ENCODE data around the gene C12orf75.
"Not testable (repeated sequence)": the region's sequence is repeated elsewhere in the genome, so short reads cannot be mapped to it uniquely, and the experiment has no call there.

C12orf75 gene

GRCh38 chr12:105311936-105312335, 18.6 kb upstream of the C12orf75 start:
- DNase-seq = not testable (repeated sequence)

DNA sequence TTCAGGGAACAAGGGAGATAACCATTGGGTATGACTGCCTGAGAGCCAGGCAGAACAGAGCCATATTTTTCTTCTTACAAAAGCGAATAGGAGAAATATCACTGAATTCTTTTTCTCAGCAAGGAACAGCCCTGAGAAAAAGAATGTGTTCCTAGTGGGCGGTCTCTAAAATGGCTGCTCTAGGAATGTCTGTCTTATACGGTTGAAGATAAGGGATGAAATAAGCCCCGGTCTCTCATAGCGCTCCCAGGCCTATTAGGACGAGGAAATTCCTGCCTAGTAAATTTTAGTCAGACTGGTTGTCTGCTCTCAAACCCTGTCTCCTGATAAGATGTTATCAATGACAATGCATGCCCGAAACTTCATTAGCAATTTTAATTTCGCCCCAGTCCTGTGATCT, 16.7 kb upstream of the C12orf75 start:
- not testable (repeated sequence) for DNase-seq

DNA sequence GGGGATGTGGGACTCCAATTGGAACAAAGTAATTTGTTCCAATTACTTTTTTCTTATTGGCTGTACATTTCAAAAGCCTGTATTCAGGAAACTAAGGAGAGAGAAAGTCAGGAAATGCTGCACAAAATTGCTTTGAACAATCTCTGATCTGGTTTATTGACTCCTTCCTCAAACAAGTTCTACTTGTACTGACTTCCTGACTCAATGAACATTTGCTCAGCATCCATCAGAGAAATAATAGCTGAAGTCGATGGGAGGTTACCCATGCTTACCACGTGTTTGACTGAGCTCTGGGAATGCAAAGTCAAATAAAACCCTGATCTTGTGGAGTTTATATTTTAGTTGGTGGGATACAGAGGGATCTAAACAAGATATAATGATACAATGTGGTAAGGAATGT, 15.4 kb upstream of the C12orf75 start:
- no peak for DNase-seq

DNA sequence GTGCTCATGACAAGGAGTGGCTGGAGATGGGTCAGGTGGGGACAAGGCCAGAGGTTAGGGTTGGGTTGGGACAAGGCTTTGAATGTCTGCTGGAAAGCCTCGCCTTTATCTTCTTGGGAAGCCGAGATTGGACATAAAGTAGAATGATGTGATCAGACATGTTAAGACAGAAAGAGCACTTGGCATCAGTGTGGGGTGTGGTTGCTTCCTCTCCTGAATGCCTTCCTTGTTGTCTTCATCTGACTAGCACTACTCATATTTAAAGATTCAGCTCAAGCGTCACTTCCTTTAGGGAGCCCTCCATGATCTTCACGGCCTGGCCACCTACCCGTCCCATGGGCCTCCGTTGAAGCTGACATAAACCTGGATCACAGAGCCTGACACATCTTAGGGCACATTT, 14.8 kb upstream of the C12orf75 start:
- no peak for DNase-seq

DNA sequence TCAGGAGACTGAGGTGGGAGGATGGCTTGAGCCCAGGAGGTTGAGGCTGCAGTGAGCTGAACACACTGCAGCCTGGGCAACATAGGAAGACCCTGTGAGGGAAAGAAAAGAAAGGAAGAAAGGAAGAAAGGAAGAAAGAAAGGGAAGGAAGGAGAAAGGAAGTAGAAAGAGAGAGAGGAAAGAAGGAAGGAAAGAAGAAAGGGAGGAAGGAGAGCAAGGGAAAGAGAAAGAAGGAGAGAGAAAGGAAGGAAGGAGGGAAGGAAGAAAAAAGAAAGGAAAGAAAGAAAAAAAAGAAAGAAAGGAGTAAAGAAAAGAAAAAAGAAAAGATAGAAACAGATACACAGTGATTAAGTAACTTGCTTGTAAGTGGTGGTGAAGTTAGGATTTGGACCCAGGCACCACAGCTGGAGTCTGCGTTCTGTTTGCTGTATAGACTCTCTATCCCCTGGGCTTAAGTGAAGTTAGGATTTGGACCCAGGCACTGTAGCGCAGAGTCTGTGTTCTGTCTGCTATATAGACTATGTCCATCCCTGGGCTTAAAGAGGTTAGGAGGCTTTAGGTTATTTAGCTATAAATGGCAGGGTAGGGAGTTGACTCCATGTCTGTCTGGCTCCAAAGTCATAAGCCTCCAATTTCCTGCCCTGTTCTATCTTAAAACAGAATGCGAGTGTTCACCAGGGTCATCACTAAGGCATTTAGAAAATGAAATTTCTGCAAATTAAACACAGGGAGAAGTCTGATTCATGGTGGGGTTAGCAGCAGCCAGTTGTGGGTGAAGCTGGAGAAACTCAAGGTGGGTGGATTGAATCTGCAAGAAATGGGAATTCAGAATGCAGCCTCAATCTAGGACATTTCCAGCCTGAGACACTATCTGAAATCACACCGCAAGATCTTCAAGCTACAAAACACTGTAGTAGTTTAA, 13.3 kb upstream of the C12orf75 start:
- DNase-seq = no peak

- DNase-seq = no peak
These were observed 12.4 kb upstream of the C12orf75 start for GRCh38 chr12:105317942-105318621.

DNA sequence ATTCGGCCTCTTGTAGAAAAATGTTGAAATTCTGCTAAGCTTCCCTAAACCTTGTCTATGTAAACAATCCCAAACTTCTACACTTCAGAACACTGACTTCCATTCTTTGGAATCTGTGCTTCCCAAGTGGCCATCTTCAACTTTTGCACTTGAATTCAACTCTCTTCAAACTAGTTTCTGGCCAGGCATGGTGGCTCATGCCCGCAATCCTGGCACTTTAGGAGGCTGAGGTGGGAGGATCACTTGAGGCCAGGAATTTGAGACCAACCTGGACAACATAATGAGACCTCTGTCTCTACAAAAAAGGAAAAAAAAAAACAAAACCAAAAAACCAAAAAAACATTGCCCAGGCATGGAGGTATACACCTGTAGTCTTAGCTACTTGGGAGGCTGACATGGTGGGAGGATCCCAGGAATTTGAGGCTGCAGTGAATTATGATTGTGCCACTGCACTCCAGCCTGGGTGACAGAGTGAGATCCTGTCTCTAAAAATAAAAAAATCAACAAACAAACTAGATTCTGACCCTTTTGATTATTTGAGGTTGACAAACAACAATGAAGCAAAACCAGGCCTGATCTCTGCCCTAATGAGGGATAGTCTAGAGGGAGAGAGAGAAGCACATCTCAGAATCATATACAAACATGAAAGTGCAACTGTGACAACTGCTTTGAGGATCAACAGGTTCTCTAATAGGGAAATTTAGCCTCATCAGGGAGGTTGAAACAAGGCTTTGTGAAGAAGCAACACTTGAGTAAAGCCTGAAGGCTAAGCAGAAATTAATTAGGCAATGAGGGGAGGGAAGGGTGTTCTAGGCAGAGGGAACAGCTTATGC, 11.6 kb upstream of the C12orf75 start:
- no peak for DNase-seq

GRCh38 chr12:105319691-105320209, 10.7 kb upstream of the C12orf75 start:
- no peak for DNase-seq

DNA sequence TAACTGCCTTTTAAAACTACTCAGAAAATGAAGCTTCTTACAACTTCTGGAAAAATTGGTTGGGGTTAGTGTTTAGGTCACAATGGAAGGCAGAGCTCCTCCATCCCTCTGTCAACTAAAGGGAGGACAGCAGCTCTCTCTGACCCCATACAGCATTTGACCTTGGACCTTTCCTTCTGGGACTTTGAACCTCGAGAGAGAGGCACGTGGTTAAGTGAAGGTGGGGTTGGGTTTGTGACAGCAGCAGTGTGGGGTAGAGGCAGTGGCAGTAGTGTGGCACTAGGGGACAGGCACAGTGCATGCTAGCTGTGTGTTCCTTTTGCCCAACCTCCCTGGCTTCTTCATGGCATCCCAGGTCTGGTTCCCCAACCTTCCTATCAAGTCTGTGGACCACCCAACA, 9.4 kb upstream of the C12orf75 start:
- no peak for DNase-seq

DNA sequence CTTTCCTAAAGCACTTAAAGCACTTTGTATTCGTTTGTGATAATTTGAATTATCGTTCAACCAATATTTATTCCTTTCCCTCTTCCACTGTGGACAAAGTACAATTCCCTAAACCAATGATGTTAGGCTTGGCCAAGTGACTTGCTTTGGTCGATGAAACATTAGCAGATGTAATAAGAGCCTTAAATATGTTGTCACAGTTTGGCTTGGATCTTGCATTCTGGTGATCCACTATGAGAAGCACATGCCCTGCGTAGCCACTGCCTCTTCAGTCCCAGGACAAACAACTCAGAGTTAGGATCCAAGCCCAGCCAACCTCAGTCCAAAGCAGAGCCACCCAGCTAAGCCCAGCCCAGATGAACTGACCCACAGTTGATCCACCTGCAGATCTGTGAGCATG, 8.4 kb upstream of the C12orf75 start:
- DNase-seq = no peak

DNA sequence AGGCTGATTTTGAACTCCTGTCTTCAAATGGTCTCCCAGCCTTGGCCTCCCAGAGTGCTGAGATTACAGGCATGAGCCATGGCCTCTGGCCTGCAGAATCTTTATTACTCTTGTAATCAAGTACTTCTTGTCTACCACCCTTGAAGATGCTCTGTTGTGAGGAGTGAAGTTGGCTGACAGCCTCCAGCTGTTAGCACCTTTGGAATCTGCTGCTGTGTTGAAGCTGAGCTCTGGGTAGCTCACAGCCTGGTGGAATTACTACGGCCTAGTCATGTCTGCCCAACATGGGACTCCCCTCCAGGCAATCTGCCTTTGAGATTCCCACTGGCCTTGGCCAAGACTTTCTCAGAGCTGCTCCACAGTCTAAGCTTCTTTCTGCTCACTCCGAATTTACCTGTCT, 5.8 kb upstream of the C12orf75 start:
- no peak for DNase-seq

- DNase-seq = no peak
These were observed 5.4 kb upstream of the C12orf75 start for GRCh38 chr12:105325117-105325516.

DNA sequence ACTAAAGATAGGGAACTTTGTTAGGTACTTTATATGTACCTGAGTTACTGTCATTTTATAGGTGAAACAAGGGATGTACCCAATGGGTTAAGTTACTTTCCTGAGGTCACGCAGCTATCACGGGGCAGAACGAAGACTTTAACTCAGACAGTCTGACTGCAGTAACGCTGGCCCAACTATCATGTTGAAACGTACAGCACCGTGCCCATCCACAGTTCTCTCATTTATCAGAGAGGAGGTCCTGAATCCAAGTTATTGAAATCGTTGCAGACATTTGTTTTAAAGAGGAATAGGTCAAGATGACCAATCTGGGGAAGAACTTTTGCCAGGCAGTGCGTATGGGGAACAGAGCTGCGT, 587 bp upstream of the C12orf75 start:
- no peak for DNase-seq

DNA sequence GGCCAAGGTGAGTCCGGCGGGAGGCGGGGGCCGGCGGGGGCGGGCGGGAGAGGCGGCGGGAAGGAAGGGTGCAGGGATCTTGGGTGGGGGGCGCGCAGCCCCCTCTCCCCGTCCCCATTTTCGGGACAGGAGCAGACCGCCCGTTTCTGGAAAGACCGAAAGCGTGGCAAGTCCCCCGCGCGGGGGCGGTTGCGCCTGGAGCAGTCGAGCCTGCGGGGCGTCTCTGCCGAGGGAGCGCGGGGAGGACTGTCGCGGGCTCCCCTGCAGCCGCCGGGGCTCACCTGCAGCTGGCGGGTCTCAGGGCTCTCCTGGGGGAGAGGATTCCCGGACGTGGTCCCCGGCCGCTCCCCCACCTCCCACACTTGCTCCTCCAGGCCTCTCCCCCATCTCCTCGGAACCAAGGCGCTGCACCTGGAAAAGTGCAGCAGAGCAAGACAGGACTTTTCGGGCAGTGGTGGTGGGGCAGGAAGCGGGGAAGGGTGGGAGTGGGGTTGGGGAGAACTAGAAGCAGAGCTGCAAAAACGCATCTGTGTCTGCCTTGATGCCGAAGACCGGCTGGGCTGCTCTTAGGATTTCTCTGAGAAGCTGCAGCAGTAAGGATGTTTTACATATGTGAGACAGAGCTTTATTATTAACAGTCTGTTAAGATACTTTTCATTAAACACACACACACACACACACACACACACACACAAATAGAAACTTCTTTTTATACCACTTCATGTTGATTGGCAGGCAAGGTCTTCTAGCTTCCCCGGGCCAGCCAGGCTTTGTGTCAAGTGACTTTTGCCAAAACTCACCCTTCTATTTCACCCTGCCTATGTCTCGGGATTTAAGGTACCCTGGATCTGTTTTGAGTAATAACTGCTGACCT, 677 bp downstream of the C12orf75 start:
- peak; percentile 24 for DNase-seq

DNA sequence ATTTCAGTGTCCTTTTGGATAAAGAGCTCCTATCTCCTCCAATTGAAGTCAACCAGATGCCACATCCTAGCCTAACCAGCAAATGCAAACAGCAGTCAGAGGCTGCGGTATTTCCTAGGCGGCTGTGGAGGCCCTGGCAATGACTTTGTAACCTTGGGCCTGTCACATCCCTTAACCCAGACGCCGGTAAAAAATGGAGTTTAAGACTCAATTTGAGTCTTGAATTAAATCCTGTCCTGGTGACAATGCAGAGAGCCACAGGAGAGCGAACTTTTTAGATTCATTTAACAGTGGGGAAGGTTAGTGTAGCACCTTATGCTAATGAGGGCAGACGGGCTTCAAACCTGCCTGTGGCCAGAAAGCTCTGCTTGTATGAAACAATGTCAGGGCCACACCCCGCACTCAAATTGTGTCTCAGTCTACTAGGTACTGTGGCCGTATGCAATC, 1.3 kb downstream of the C12orf75 start:
- DNase-seq = no peak

DNA sequence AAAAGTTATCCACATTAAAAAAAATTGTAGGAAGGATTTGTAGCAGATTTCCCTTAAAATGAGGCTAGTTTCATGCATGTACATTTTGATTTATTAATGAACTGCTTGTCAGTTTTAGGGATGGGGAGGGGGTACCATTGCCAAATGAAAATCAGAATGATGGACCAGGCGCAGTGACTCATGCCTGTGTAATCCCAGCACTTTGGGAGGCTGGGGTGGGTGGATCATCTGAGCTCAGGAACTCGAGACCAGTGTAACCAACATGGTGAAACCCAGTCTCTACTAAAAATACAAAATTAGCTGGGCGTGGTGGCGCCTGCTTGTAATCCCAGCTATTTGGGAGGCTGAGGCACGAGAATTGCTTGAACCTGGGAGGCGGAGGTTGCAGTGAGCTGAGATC, 1.8 kb downstream of the C12orf75 start:
- not testable (repeated sequence) for DNase-seq

GRCh38 chr12:105332925-105333324, 2.4 kb downstream of the C12orf75 start:
- no peak for DNase-seq

- DNase-seq = no peak
These were observed 3.5 kb downstream of the C12orf75 start for GRCh38 chr12:105334001-105334400.

GRCh38 chr12:105334582-105334981, 4.1 kb downstream of the C12orf75 start:
- DNase-seq = no peak

DNA sequence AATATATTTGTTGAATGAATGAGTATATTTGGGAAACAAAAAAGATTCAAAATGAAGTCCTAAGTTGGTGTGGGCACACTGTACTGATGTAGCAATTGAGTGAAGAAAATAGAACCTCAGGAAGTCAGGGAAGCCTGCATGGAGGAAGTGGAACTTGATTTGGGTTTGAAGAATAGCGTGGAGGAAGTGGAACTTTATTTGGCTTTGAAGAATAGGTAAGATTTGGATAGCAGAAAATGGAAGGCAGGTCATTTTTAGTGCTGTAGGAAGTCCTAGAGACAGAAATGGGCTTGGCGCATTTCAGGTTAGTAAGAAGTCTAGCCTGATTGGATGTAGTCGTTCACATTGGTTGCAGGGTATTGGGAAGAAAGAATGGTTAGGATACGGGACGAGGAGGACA, 5.4 kb downstream of the C12orf75 start:
- no peak for DNase-seq

DNA sequence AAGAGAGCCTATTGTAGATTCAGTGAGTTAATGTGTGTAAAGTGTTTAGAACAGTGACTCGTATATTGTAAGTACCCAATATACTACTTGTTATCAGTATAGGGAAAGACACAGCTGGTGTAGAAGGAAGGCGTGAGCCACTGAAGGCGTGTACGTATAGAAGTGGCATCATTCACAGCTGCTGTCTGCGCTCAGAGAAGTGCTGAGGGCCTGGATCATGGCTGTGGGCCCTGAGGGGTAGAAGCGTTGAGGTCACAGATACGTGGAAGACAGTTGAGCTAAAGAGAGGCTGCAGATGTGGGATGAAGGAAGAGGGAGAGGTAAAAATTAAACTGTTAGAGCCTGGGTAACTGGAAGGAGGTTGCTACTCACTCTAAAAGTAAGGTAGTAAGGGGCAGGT, 5.9 kb downstream of the C12orf75 start:
- DNase-seq = no peak

DNA sequence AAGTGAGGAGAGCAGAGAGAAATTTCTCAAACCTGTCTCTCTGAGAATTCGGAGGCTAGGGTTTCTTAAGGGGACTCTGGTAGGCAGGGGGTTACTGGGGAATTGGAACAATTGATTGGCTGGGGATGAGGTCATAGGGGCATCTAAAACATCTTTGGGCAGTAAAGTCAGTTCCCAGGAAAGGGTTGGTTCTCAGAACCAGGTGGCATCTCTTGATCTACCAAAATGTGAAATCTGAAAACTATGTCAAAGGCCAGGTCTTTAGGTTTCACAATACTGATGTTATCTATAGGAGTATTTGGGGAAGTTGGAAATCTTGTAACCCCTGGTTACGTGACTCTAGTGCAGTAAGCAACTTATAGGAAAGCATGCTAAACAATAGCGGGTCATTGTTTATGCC, 6.9 kb downstream of the C12orf75 start:
- no peak for DNase-seq
